Activated T-cell treated with anti-CD3 and anti-CD28 coated beads, Interleukin-2, amount 50 U/mL, for 24 hours (primary cell): ENCODE results near the gene XYLT1.

ENCODE experiments used
- DNase-seq: peaks from one replicate; pipeline ENCODE4 v3.0.0-alpha.2; 2020
- H3K27ac Mint-ChIP-seq: 2 replicates; pipeline ENCODE4 v1.8.0; 2020; ENCODE audit warnings: mild to moderate bottlenecking, mixed read lengths
- H3K27me3 Mint-ChIP-seq: 2 replicates; pipeline ENCODE4 v1.8.0; 2020; ENCODE audit warnings: mixed read lengths
- H3K36me3 Mint-ChIP-seq: 2 replicates; pipeline ENCODE4 v1.8.0; 2020; ENCODE audit warnings: low read depth, mixed read lengths
- H3K4me1 Mint-ChIP-seq: 2 replicates; pipeline ENCODE4 v1.8.0; 2020; ENCODE audit warnings: low read depth, mixed read lengths
- H3K4me3 Mint-ChIP-seq: 2 replicates; pipeline ENCODE4 v1.8.0; 2020; ENCODE audit warnings: mild to moderate bottlenecking, moderate library complexity, mixed read lengths
- H3K9me3 Mint-ChIP-seq: 2 replicates; pipeline ENCODE4 v1.8.0; 2020; ENCODE audit warnings: mixed read lengths

The XYLT1 gene

GRCh38 chr16:17215936-17216335, 254.8 kb downstream of the XYLT1 start:
- peaks cover 15% of the 10 kb centered on the region for H3K36me3 Mint-ChIP-seq
- no peak overlapping the region for H3K27ac Mint-ChIP-seq

GRCh38 chr16:17215306-17215705, 255.5 kb downstream of the XYLT1 start:
- Mint-ChIP-seq H3K4me3 (no peak overlapping the region), H3K36me3 (peaks cover 15% of the 10 kb centered on the region), H3K9me3 (peaks cover 10% of the 10 kb centered on the region), H3K27ac (no peak overlapping the region), H3K4me1 (peaks cover 16% of the 10 kb centered on the region), H3K27me3 (no peaks in the 10 kb centered on the region)
- no peak for DNase-seq

More at GRCh38 chr16:17215936-17216335, 254.8 kb downstream of the XYLT1 start:
- peaks cover 16% of the 10 kb centered on the region for H3K4me1 Mint-ChIP-seq
- no peaks in the 10 kb centered on the region for H3K27me3 Mint-ChIP-seq
- no peak for DNase-seq
- H3K9me3 Mint-ChIP-seq: peaks cover 10% of the 10 kb centered on the region
- H3K4me3 Mint-ChIP-seq: no peak overlapping the region

- H3K4me1 Mint-ChIP-seq: peaks cover 16% of the 10 kb centered on the region
- peaks cover 15% of the 10 kb centered on the region for H3K36me3 Mint-ChIP-seq
- no peaks in the 10 kb centered on the region for H3K27me3 Mint-ChIP-seq
- no peak for DNase-seq
- no peak overlapping the region for H3K4me3 Mint-ChIP-seq
- H3K27ac Mint-ChIP-seq: peak overlapping the region; percentile 44
- peaks cover 10% of the 10 kb centered on the region for H3K9me3 Mint-ChIP-seq
Measured at GRCh38 chr16:17213974-17214373, 256.8 kb downstream of the XYLT1 start.

- H3K36me3 Mint-ChIP-seq: peaks cover 15% of the 10 kb centered on the region
- peaks cover 16% of the 10 kb centered on the region for H3K4me1 Mint-ChIP-seq
- no peak overlapping the region for H3K4me3 Mint-ChIP-seq
- H3K9me3 Mint-ChIP-seq: peaks cover 10% of the 10 kb centered on the region
- peak overlapping the region; percentile 16 for H3K27ac Mint-ChIP-seq
- no peaks in the 10 kb centered on the region for H3K27me3 Mint-ChIP-seq
- no peak for DNase-seq
Measured at GRCh38 chr16:17213025-17213424, 257.7 kb downstream of the XYLT1 start.

- Mint-ChIP-seq H3K4me1 (peaks cover 16% of the 10 kb centered on the region), H3K27ac (no peak overlapping the region), H3K36me3 (peaks cover 15% of the 10 kb centered on the region), H3K4me3 (no peak overlapping the region), H3K27me3 (no peaks in the 10 kb centered on the region), H3K9me3 (peaks cover 10% of the 10 kb centered on the region)
- DNase-seq: no peak
Measured at GRCh38 chr16:17212606-17213005, 258.2 kb downstream of the XYLT1 start.

- H3K4me3 Mint-ChIP-seq: no peak overlapping the region
- H3K27me3 Mint-ChIP-seq: no peaks in the 10 kb centered on the region
- H3K36me3 Mint-ChIP-seq: peaks cover 15% of the 10 kb centered on the region
- peaks cover 10% of the 10 kb centered on the region for H3K9me3 Mint-ChIP-seq
- H3K27ac Mint-ChIP-seq: no peak overlapping the region
- H3K4me1 Mint-ChIP-seq: peaks cover 16% of the 10 kb centered on the region
- peak; percentile 39 for DNase-seq
Measured at GRCh38 chr16:17211797-17212196, 259.0 kb downstream of the XYLT1 start.

GRCh38 chr16:17206712-17207111, 264.0 kb downstream of the XYLT1 start:
- H3K27me3 Mint-ChIP-seq: no peaks in the 10 kb centered on the region
- no peaks in the 10 kb centered on the region for H3K9me3 Mint-ChIP-seq
- H3K4me3 Mint-ChIP-seq: no peak overlapping the region
- no peaks in the 10 kb centered on the region for H3K36me3 Mint-ChIP-seq
- no peaks in the 10 kb centered on the region for H3K4me1 Mint-ChIP-seq
- no peak overlapping the region for H3K27ac Mint-ChIP-seq
- no peak for DNase-seq

- H3K27me3 Mint-ChIP-seq: no peaks in the 10 kb centered on the region
- peaks cover 3% of the 10 kb centered on the region for H3K36me3 Mint-ChIP-seq
- no peak overlapping the region for H3K4me3 Mint-ChIP-seq
- DNase-seq: no peak
- no peaks in the 10 kb centered on the region for H3K9me3 Mint-ChIP-seq
- H3K4me1 Mint-ChIP-seq: no peaks in the 10 kb centered on the region
- H3K27ac Mint-ChIP-seq: no peak overlapping the region
Measured at GRCh38 chr16:17205279-17206211, 265.2 kb downstream of the XYLT1 start.

- peaks cover 9% of the 10 kb centered on the region for H3K36me3 Mint-ChIP-seq
- no peak for DNase-seq
- H3K27me3 Mint-ChIP-seq: no peaks in the 10 kb centered on the region
Measured at GRCh38 chr16:17204644-17205043, 266.1 kb downstream of the XYLT1 start.

GRCh38 chr16:17204206-17204605, 266.6 kb downstream of the XYLT1 start:
- Mint-ChIP-seq H3K9me3 (no peaks in the 10 kb centered on the region), H3K36me3 (peaks cover 14% of the 10 kb centered on the region), H3K4me1 (no peaks in the 10 kb centered on the region), H3K4me3 (no peak overlapping the region), H3K27ac (no peak overlapping the region), H3K27me3 (no peaks in the 10 kb centered on the region)
- DNase-seq: no peak

More at GRCh38 chr16:17204644-17205043, 266.1 kb downstream of the XYLT1 start:
- H3K27ac Mint-ChIP-seq: no peak overlapping the region
- H3K4me3 Mint-ChIP-seq: no peak overlapping the region
- no peaks in the 10 kb centered on the region for H3K4me1 Mint-ChIP-seq
- no peaks in the 10 kb centered on the region for H3K9me3 Mint-ChIP-seq

- no peak overlapping the region for H3K4me3 Mint-ChIP-seq
- no peak for DNase-seq
- no peaks in the 10 kb centered on the region for H3K9me3 Mint-ChIP-seq
- H3K4me1 Mint-ChIP-seq: no peaks in the 10 kb centered on the region
- no peak overlapping the region for H3K27ac Mint-ChIP-seq
- H3K36me3 Mint-ChIP-seq: peaks cover 17% of the 10 kb centered on the region
- H3K27me3 Mint-ChIP-seq: no peaks in the 10 kb centered on the region
Measured at GRCh38 chr16:17203424-17203823, 267.3 kb downstream of the XYLT1 start.

- no peak overlapping the region for H3K27ac Mint-ChIP-seq
- DNase-seq: no peak
- no peaks in the 10 kb centered on the region for H3K27me3 Mint-ChIP-seq
- no peak overlapping the region for H3K4me3 Mint-ChIP-seq
- H3K9me3 Mint-ChIP-seq: no peaks in the 10 kb centered on the region
- peaks cover 41% of the 10 kb centered on the region for H3K36me3 Mint-ChIP-seq
- no peaks in the 10 kb centered on the region for H3K4me1 Mint-ChIP-seq
Measured at GRCh38 chr16:17199135-17199534, 271.6 kb downstream of the XYLT1 start.

GRCh38 chr16:17196526-17196925, 274.2 kb downstream of the XYLT1 start:
- no peaks in the 10 kb centered on the region for H3K9me3 Mint-ChIP-seq
- no peak for DNase-seq
- no peak overlapping the region for H3K27ac Mint-ChIP-seq
- H3K27me3 Mint-ChIP-seq: no peaks in the 10 kb centered on the region
- H3K4me3 Mint-ChIP-seq: no peak overlapping the region
- peaks cover 51% of the 10 kb centered on the region for H3K36me3 Mint-ChIP-seq
- H3K4me1 Mint-ChIP-seq: no peaks in the 10 kb centered on the region

GRCh38 chr16:17194190-17194780, 276.5 kb downstream of the XYLT1 start:
- no peak overlapping the region for H3K27ac Mint-ChIP-seq
- no peaks in the 10 kb centered on the region for H3K27me3 Mint-ChIP-seq

GRCh38 chr16:17193566-17194100, 277.1 kb downstream of the XYLT1 start:
- H3K4me3 Mint-ChIP-seq: no peak overlapping the region
- peaks cover 48% of the 10 kb centered on the region for H3K36me3 Mint-ChIP-seq
- no peaks in the 10 kb centered on the region for H3K4me1 Mint-ChIP-seq
- DNase-seq: no peak
- H3K27me3 Mint-ChIP-seq: no peaks in the 10 kb centered on the region
- H3K9me3 Mint-ChIP-seq: peaks cover 2% of the 10 kb centered on the region
- H3K27ac Mint-ChIP-seq: no peak overlapping the region

More at GRCh38 chr16:17194190-17194780, 276.5 kb downstream of the XYLT1 start:
- Mint-ChIP-seq H3K4me1 (no peaks in the 10 kb centered on the region), H3K36me3 (peaks cover 49% of the 10 kb centered on the region), H3K4me3 (no peak overlapping the region), H3K9me3 (peaks cover 2% of the 10 kb centered on the region)
- DNase-seq: peak; percentile 73
